ENCODE measurements around the gene TANC1.
A peak's percentile ranks its signal among the peaks of the same experiment; 100 is the strongest.

The TANC1 gene

GRCh38 chr2:159214325-159214865, 246.0 kb downstream of the TANC1 start:
- Mint-ChIP-seq H3K27ac (no peak overlapping the region), H3K36me3 (no peaks in the 10 kb centered on the region), H3K9me3 (ENCODE audit: low read depth) (no peaks in the 10 kb centered on the region), H3K4me1 (ENCODE audit: low read depth) (peaks cover 21% of the 10 kb centered on the region), H3K27me3 (no peaks in the 10 kb centered on the region), H3K4me3 (no peak overlapping the region)

GRCh38 chr2:159215116-159215515, 246.7 kb downstream of the TANC1 start:
- Mint-ChIP-seq H3K9me3 (ENCODE audit: low read depth) (no peaks in the 10 kb centered on the region), H3K36me3 (no peaks in the 10 kb centered on the region), H3K27ac (no peak overlapping the region), H3K27me3 (no peaks in the 10 kb centered on the region), H3K4me3 (no peak overlapping the region), H3K4me1 (ENCODE audit: low read depth) (peaks cover 13% of the 10 kb centered on the region)

- H3K36me3 Mint-ChIP-seq = no peaks in the 10 kb centered on the region
- no peak overlapping the region for H3K27ac Mint-ChIP-seq
- no peaks in the 10 kb centered on the region for H3K27me3 Mint-ChIP-seq
- no peaks in the 10 kb centered on the region for H3K9me3 Mint-ChIP-seq (ENCODE audit: low read depth)
- H3K4me3 Mint-ChIP-seq = no peak overlapping the region
- no peaks in the 10 kb centered on the region for H3K4me1 Mint-ChIP-seq (ENCODE audit: low read depth)
These were observed 249.2 kb downstream of the TANC1 start for GRCh38 chr2:159217676-159218075.

GRCh38 chr2:159218389-159218788, 249.9 kb downstream of the TANC1 start:
- Mint-ChIP-seq H3K4me3 (no peak overlapping the region), H3K27ac (no peak overlapping the region), H3K9me3 (ENCODE audit: low read depth) (no peaks in the 10 kb centered on the region), H3K36me3 (no peaks in the 10 kb centered on the region), H3K4me1 (ENCODE audit: low read depth) (no peaks in the 10 kb centered on the region), H3K27me3 (no peaks in the 10 kb centered on the region)

- no peak overlapping the region for H3K27ac Mint-ChIP-seq
These were observed 251.1 kb downstream of the TANC1 start for GRCh38 chr2:159219394-159219998.

GRCh38 chr2:159224061-159224813, 255.8 kb downstream of the TANC1 start:
- H3K4me1 Mint-ChIP-seq (ENCODE audit: low read depth) = peaks cover 27% of the 10 kb centered on the region
- no peak overlapping the region for H3K27ac Mint-ChIP-seq
- no peaks in the 10 kb centered on the region for H3K36me3 Mint-ChIP-seq
- no peaks in the 10 kb centered on the region for H3K9me3 Mint-ChIP-seq (ENCODE audit: low read depth)
- no peaks in the 10 kb centered on the region for H3K27me3 Mint-ChIP-seq
- no peak overlapping the region for H3K4me3 Mint-ChIP-seq

More at GRCh38 chr2:159219394-159219998, 251.1 kb downstream of the TANC1 start:
- Mint-ChIP-seq H3K9me3 (ENCODE audit: low read depth) (no peaks in the 10 kb centered on the region), H3K4me1 (ENCODE audit: low read depth) (no peaks in the 10 kb centered on the region), H3K36me3 (no peaks in the 10 kb centered on the region), H3K4me3 (no peak overlapping the region), H3K27me3 (no peaks in the 10 kb centered on the region)

GRCh38 chr2:159225025-159226016, 256.9 kb downstream of the TANC1 start:
- Mint-ChIP-seq H3K9me3 (ENCODE audit: low read depth) (no peaks in the 10 kb centered on the region), H3K36me3 (no peaks in the 10 kb centered on the region), H3K4me1 (ENCODE audit: low read depth) (peaks cover 27% of the 10 kb centered on the region), H3K4me3 (no peak overlapping the region), H3K27me3 (no peaks in the 10 kb centered on the region), H3K27ac (no peak overlapping the region)

GRCh38 chr2:159226059-159226461, 257.6 kb downstream of the TANC1 start:
- Mint-ChIP-seq H3K27me3 (no peaks in the 10 kb centered on the region), H3K4me3 (no peak overlapping the region), H3K9me3 (ENCODE audit: low read depth) (no peaks in the 10 kb centered on the region), H3K36me3 (no peaks in the 10 kb centered on the region), H3K4me1 (ENCODE audit: low read depth) (peaks cover 27% of the 10 kb centered on the region), H3K27ac (no peak overlapping the region)

- Mint-ChIP-seq H3K4me3 (no peak overlapping the region), H3K36me3 (no peaks in the 10 kb centered on the region), H3K4me1 (ENCODE audit: low read depth) (peaks cover 27% of the 10 kb centered on the region), H3K9me3 (ENCODE audit: low read depth) (no peaks in the 10 kb centered on the region), H3K27ac (no peak overlapping the region), H3K27me3 (no peaks in the 10 kb centered on the region)
These were observed 258.4 kb downstream of the TANC1 start for GRCh38 chr2:159226608-159227385.

GRCh38 chr2:159227467-159227866, 259.0 kb downstream of the TANC1 start:
- Mint-ChIP-seq H3K9me3 (ENCODE audit: low read depth) (no peaks in the 10 kb centered on the region), H3K4me3 (no peak overlapping the region), H3K27me3 (no peaks in the 10 kb centered on the region), H3K36me3 (no peaks in the 10 kb centered on the region), H3K4me1 (ENCODE audit: low read depth) (peaks cover 27% of the 10 kb centered on the region), H3K27ac (no peak overlapping the region)

- Mint-ChIP-seq H3K27ac (no peak overlapping the region), H3K4me3 (peak overlapping the region; percentile 22), H3K36me3 (no peaks in the 10 kb centered on the region), H3K9me3 (ENCODE audit: low read depth) (no peaks in the 10 kb centered on the region), H3K27me3 (no peaks in the 10 kb centered on the region), H3K4me1 (ENCODE audit: low read depth) (peaks cover 27% of the 10 kb centered on the region)
These were observed 259.7 kb downstream of the TANC1 start for GRCh38 chr2:159228081-159228581.

GRCh38 chr2:159229476-159230144, 261.2 kb downstream of the TANC1 start:
- H3K4me1 Mint-ChIP-seq (ENCODE audit: low read depth) = peaks cover 27% of the 10 kb centered on the region
- H3K27me3 Mint-ChIP-seq = no peaks in the 10 kb centered on the region
- H3K27ac Mint-ChIP-seq = no peak overlapping the region
- no peaks in the 10 kb centered on the region for H3K9me3 Mint-ChIP-seq (ENCODE audit: low read depth)
- no peaks in the 10 kb centered on the region for H3K36me3 Mint-ChIP-seq
- no peak overlapping the region for H3K4me3 Mint-ChIP-seq

- Mint-ChIP-seq H3K36me3 (peaks cover 3% of the 10 kb centered on the region), H3K9me3 (ENCODE audit: low read depth) (no peaks in the 10 kb centered on the region), H3K27me3 (no peaks in the 10 kb centered on the region), H3K4me1 (ENCODE audit: low read depth) (peaks cover 27% of the 10 kb centered on the region), H3K27ac (no peak overlapping the region), H3K4me3 (no peak overlapping the region)
These were observed 261.9 kb downstream of the TANC1 start for GRCh38 chr2:159230145-159230877.
